ENCODE data around the gene TBC1D8.

- no peak for TF ChIP-seq CTCF (IDR thresholded peaks at IDR 0.05)
- TF ChIP-seq POLR2A (IDR thresholded peaks at IDR 0.05) = no peak
Observed at GRCh38 chr2:101132202-101132601, 19.0 kb downstream of the TBC1D8 start.
